Neural cell (in vitro differentiated cells): ENCODE data around the gene SARS1. TPM values are rescaled to one million over a fixed set of nuclear protein-coding genes. Genes with fewer than 3 reads are reported as not detected.

Source experiments
- H2AFZ ChIP-seq: fragments of 200-600, 300-800 bp; sonication (generic), shearing (Covaris generic); 2 replicates; pipeline ENCODE4 v1.6.0; 2014; ENCODE audit warnings: low read depth, mild to moderate bottlenecking, antibody characterized with exemption, low read length, moderate library complexity
- H3F3A ChIP-seq: fragments of 200-600 bp; shearing (Covaris generic); 2 replicates; pipeline ENCODE4 v1.6.1; 2016; ENCODE audit warnings: mild to moderate bottlenecking, moderate library complexity, mixed read lengths, antibody characterized with exemption, low read length; ENCODE audit not compliant: insufficient read depth, poor library complexity, severe bottlenecking
- H3K27ac ChIP-seq: fragments of 200-600, 300-800 bp; sonication (generic), shearing (Covaris generic); 2 replicates; pipeline ENCODE4 v1.5.1; 2014; ENCODE audit warnings: mild to moderate bottlenecking, low read length, moderate library complexity
- H3K27me3 ChIP-seq: fragments of 300-800, 200-600 bp; sonication (generic), shearing (Covaris generic); 2 replicates; pipeline ENCODE4 v1.6.0; 2014; ENCODE audit warnings: mild to moderate bottlenecking, low read depth, low read length, moderate library complexity; ENCODE audit not compliant: insufficient read depth
- H3K36me3 ChIP-seq: fragments of 300-800, 200-600 bp; sonication (generic), shearing (Covaris generic); 2 replicates; pipeline ENCODE4 v1.5.1; 2014; ENCODE audit warnings: mild to moderate bottlenecking, antibody characterized with exemption, low read length, moderate library complexity; ENCODE audit not compliant: insufficient read depth
- H3K4me2 ChIP-seq: fragments of 300-800, 200-600 bp; sonication (generic), shearing (Covaris generic); 2 replicates; pipeline ENCODE4 v1.6.0; 2014; ENCODE audit warnings: mild to moderate bottlenecking, low read length
- H3K4me3 ChIP-seq: fragments of 300-800, 200-600 bp; sonication (generic), shearing (Covaris generic); 2 replicates; pipeline ENCODE4 v1.5.1; 2014; ENCODE audit warnings: mild to moderate bottlenecking, low read length, moderate library complexity
- H3K79me2 ChIP-seq: fragments of 200-600 bp; shearing (Covaris generic); replicated peaks from 2 replicates; pipeline ENCODE4 v1.6.0; 2014; ENCODE audit warnings: mild to moderate bottlenecking, low read length, moderate library complexity; ENCODE audit not compliant: insufficient read depth
- H3K9ac ChIP-seq: fragments of 300-800, 200-600 bp; sonication (generic), shearing (Covaris generic); 2 replicates; pipeline ENCODE4 v1.6.1; 2016; ENCODE audit warnings: mild to moderate bottlenecking, low read length, mixed read lengths
- H3K9me2 ChIP-seq: fragments of 200-600 bp; shearing (Covaris generic); 2 replicates; pipeline ENCODE4 v1.6.1; 2016; ENCODE audit warnings: mild to moderate bottlenecking, low read length, mixed read lengths; ENCODE audit not compliant: insufficient read depth
- H3K9me3 ChIP-seq: fragments of 200-600, 300-800 bp; sonication (generic), shearing (Covaris generic); 2 replicates; pipeline ENCODE4 v1.6.1; 2016; ENCODE audit warnings: mild to moderate bottlenecking, mixed run types, low read length, moderate library complexity, mixed read lengths
- H4K20me1 ChIP-seq: fragments of 200-600 bp; shearing (Covaris generic); 2 replicates; pipeline ENCODE4 v1.6.1; 2016; ENCODE audit warnings: mild to moderate bottlenecking, mixed run types; ENCODE audit not compliant: insufficient read depth
- CTCF ChIP-seq: fragments of 450-650 bp; IDR thresholded peaks from 2 replicates; pipeline ENCODE4 v1.5.1; 2014; ENCODE audit warnings: antibody characterized with exemption, mild to moderate bottlenecking, moderate library complexity; ENCODE audit not compliant: poor library complexity, severe bottlenecking
- EP300 ChIP-seq: fragments of 450-650 bp; conservative IDR thresholded peaks from 2 replicates; pipeline ENCODE4 v1.6.1; 2014; ENCODE audit warnings: antibody characterized with exemption, mild to moderate bottlenecking, moderate library complexity; ENCODE audit not compliant: poor library complexity, severe bottlenecking
- EZH2 ChIP-seq: fragments of 200-600, 300-800 bp; shearing (Covaris generic), sonication (generic); IDR thresholded peaks from 2 replicates; pipeline ENCODE4 v1.6.1; 2014; ENCODE audit warnings: antibody characterized with exemption, low read length, borderline replicate concordance, mild to moderate bottlenecking; ENCODE audit not compliant: insufficient read depth, poor library complexity, severe bottlenecking
- MXI1 ChIP-seq: fragments of 450-650 bp; conservative IDR thresholded peaks from 2 replicates; pipeline ENCODE4 v1.6.1; 2014; ENCODE audit warnings: antibody characterized with exemption, mild to moderate bottlenecking; ENCODE audit not compliant: poor library complexity, severe bottlenecking
- POLR2AphosphoS5 ChIP-seq: IDR thresholded peaks from 2 replicates; pipeline ENCODE4 v1.6.1; 2012
- RAD21 ChIP-seq: fragments of 450-650 bp; conservative IDR thresholded peaks from 2 replicates; pipeline ENCODE4 v1.6.1; 2014; ENCODE audit warnings: antibody characterized with exemption, mild to moderate bottlenecking, moderate library complexity
- SMC3 ChIP-seq: fragments of 450-650 bp; conservative IDR thresholded peaks from 2 replicates; pipeline ENCODE4 v1.6.1; 2014; ENCODE audit warnings: antibody characterized with exemption, mild to moderate bottlenecking, moderate library complexity; ENCODE audit not compliant: poor library complexity
- TAF1 ChIP-seq: IDR thresholded peaks from 2 replicates; pipeline ENCODE4 v1.6.1; 2012; ENCODE audit warnings: low read depth
- polyA plus RNA-seq: library from polyadenylated mRNA; depleted of rRNA; stranded (reverse); fragments of >200 nt; gene quantifications from 2 replicates; pipeline ENCODE4 v1.2.3, GENCODE V29; 2014
- TF ChIP-seq, protein P1 (sequence below): IDR thresholded peaks from 2 replicates; pipeline ENCODE4 v1.6.1; 2012; ENCODE audit warnings: borderline replicate concordance

The SARS1 gene
- polyA plus RNA-seq, 1 donor from 2014 or later: 281 TPM

GRCh38 chr1:109167001-109167506, 46.7 kb upstream of the SARS1 start:
- H4K20me1 ChIP-seq: no peaks in the 10 kb centered on the region
- H3K27me3 ChIP-seq: no peaks in the 10 kb centered on the region
- H3F3A ChIP-seq: no peaks in the 10 kb centered on the region
- H3K9me2 ChIP-seq: no peaks in the 10 kb centered on the region
- H3K4me3 ChIP-seq: no peak overlapping the region
- H3K27ac ChIP-seq: no peak overlapping the region
- H3K9ac ChIP-seq: no peak overlapping the region
- TF ChIP-seq CTCF: no peak
- no peak for TF ChIP-seq EP300
- TF ChIP-seq MXI1: no peak
- TF ChIP-seq SMC3: no peak
- TF ChIP-seq EZH2: no peak
- TF ChIP-seq TAF1: no peak
- no peak for TF ChIP-seq RAD21
- no peak for TF ChIP-seq POLR2AphosphoS5
- TF ChIP-seq, protein P1, sequence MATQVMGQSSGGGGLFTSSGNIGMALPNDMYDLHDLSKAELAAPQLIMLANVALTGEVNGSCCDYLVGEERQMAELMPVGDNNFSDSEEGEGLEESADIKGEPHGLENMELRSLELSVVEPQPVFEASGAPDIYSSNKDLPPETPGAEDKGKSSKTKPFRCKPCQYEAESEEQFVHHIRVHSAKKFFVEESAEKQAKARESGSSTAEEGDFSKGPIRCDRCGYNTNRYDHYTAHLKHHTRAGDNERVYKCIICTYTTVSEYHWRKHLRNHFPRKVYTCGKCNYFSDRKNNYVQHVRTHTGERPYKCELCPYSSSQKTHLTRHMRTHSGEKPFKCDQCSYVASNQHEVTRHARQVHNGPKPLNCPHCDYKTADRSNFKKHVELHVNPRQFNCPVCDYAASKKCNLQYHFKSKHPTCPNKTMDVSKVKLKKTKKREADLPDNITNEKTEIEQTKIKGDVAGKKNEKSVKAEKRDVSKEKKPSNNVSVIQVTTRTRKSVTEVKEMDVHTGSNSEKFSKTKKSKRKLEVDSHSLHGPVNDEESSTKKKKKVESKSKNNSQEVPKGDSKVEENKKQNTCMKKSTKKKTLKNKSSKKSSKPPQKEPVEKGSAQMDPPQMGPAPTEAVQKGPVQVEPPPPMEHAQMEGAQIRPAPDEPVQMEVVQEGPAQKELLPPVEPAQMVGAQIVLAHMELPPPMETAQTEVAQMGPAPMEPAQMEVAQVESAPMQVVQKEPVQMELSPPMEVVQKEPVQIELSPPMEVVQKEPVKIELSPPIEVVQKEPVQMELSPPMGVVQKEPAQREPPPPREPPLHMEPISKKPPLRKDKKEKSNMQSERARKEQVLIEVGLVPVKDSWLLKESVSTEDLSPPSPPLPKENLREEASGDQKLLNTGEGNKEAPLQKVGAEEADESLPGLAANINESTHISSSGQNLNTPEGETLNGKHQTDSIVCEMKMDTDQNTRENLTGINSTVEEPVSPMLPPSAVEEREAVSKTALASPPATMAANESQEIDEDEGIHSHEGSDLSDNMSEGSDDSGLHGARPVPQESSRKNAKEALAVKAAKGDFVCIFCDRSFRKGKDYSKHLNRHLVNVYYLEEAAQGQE: no peak
- H3K36me3 ChIP-seq: no peaks in the 10 kb centered on the region
- H2AFZ ChIP-seq: no peak overlapping the region
- H3K9me3 ChIP-seq: no peaks in the 10 kb centered on the region
- no peak overlapping the region for H3K4me2 ChIP-seq
- no peaks in the 10 kb centered on the region for H3K79me2 ChIP-seq

DNA sequence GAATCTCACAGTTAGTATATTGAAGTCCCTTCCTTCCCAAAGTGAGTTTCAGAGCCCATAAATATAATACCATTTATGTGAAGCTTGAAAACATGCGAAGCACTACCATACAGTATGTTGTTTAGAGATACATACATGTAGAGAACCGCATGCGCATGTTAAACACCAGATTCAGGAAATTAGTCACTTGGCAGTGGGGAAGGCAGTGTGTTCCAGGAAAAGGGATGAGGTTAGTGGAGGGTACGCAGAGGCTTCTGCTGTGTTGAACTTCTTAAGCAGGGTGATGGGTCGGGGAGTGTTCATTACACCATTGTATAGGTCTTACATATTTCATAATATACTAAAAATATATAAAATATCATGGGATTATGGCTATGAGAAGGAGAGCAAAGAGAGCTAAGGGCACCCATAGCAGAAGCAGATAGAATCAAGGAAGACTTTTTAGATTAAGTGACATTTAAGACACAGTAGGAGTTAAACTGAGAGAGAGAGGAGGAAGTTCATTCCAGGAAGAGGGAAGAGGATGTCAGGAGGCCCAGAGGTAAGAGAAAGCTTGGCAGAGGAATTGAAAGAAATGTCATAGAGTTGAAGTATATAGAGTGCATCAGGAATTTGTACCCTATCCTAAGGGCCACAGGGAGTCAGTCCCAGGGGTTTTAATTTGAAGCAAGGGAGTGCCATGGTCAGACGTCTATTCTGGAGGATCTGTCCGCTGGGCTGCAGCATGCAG, 43.5 kb upstream of the SARS1 start:
- H2AFZ ChIP-seq: no peak overlapping the region
- no peaks in the 10 kb centered on the region for H3K9me2 ChIP-seq
- H3K4me2 ChIP-seq: no peak overlapping the region
- no peaks in the 10 kb centered on the region for H3F3A ChIP-seq
- no peak overlapping the region for H3K27ac ChIP-seq
- TF ChIP-seq, protein P1: no peak
- no peak for TF ChIP-seq EZH2
- TF ChIP-seq TAF1: no peak
- H3K9ac ChIP-seq: no peak overlapping the region
- no peaks in the 10 kb centered on the region for H4K20me1 ChIP-seq
- H3K4me3 ChIP-seq: no peak overlapping the region
- no peaks in the 10 kb centered on the region for H3K9me3 ChIP-seq
- no peaks in the 10 kb centered on the region for H3K79me2 ChIP-seq
- H3K27me3 ChIP-seq: no peaks in the 10 kb centered on the region
- H3K36me3 ChIP-seq: no peaks in the 10 kb centered on the region
